ENCODE measurements around the gene FECH. TPM values are rescaled to one million over a fixed set of nuclear protein-coding genes. Genes with fewer than 3 reads are reported as not detected.

FECH gene
- total RNA-seq, 1 experiment from 2014 or later, result 24.1 TPM

DNA sequence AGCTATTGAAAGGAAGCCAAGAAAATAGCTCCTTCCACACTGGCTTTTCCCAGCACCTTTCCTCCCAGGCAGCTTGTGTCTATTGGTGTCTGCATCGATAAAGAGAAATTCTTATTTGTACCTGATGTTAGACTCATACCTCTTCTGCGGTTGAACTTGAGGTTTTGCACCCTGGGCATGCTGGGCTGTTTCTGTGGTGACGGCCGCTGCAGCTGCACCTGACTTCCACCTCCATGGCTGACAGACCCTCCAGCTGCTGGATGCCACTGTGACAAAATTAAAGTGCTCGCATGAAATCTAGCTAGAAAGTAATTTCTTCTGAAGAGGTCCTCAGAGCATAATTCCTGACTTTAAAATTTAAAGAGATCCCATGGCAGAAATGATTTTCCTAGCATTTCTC is 6.6 kb downstream of the FECH start:
- TF ChIP-seq, protein P1, sequence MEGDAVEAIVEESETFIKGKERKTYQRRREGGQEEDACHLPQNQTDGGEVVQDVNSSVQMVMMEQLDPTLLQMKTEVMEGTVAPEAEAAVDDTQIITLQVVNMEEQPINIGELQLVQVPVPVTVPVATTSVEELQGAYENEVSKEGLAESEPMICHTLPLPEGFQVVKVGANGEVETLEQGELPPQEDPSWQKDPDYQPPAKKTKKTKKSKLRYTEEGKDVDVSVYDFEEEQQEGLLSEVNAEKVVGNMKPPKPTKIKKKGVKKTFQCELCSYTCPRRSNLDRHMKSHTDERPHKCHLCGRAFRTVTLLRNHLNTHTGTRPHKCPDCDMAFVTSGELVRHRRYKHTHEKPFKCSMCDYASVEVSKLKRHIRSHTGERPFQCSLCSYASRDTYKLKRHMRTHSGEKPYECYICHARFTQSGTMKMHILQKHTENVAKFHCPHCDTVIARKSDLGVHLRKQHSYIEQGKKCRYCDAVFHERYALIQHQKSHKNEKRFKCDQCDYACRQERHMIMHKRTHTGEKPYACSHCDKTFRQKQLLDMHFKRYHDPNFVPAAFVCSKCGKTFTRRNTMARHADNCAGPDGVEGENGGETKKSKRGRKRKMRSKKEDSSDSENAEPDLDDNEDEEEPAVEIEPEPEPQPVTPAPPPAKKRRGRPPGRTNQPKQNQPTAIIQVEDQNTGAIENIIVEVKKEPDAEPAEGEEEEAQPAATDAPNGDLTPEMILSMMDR (conservative IDR thresholded peaks at IDR 0.05), result no peak
- peaks cover 6 to 21% (median 20%) of the 10 kb centered on the region in 3 experiments; a peak in 6 of 7 replicates for H3K36me3 Mint-ChIP-seq (ENCODE audit: insufficient read depth in 1 of 3, low read depth in 3 of 3)
- no peaks in the 10 kb centered on the region for H3K79me2 ChIP-seq (ENCODE audit: insufficient read depth, low read length)

More for the DNA sequence above, 6.6 kb downstream of the FECH start:
- Histone ChIP-seq H3K23ac (ENCODE audit: insufficient read length, low read depth, low read length) (no peak overlapping the region), H3K9ac (ENCODE audit: extremely low read depth, insufficient read length, low read length) (no peak overlapping the region), H3K9me3 (ENCODE audit: control insufficient read depth, low read depth, low read length) (no peaks in the 10 kb centered on the region), H3K56ac (ENCODE audit: insufficient read length, low read depth, low read length) (no peak overlapping the region), H3K23me2 (ENCODE audit: insufficient read length, low read depth, low read length, poor library complexity, severe bottlenecking) (no peaks in the 10 kb centered on the region), H4K5ac (ENCODE audit: insufficient read length, low read depth, low read length) (no peak overlapping the region), H3K4ac (ENCODE audit: low read depth, low read length) (no peak overlapping the region), H4K91ac (ENCODE audit: insufficient read length, low read depth, low read length) (no peak overlapping the region), H2BK120ac (ENCODE audit: low read depth, low read length, poor library complexity, severe bottlenecking) (no peak overlapping the region), H3K79me1 (ENCODE audit: insufficient read depth, low read depth, low read length, poor library complexity, severe bottlenecking) (no peaks in the 10 kb centered on the region), H2BK12ac (ENCODE audit: insufficient read length, low read depth, low read length) (no peak overlapping the region), H2AK5ac (ENCODE audit: insufficient read length, low read length) (no peak overlapping the region), H3K4me2 (ENCODE audit: insufficient read depth, insufficient read length, low read length) (no peak overlapping the region), H3T11ph (ENCODE audit: low read length) (no peak overlapping the region), H2BK20ac (ENCODE audit: low read depth, low read length, poor library complexity, severe bottlenecking) (no peak overlapping the region), H3K27me3 (ENCODE audit: insufficient read depth, low read length) (no peaks in the 10 kb centered on the region), H4K20me1 (ENCODE audit: control insufficient read depth, insufficient read depth, insufficient read length) (no peaks in the 10 kb centered on the region), H3K14ac (ENCODE audit: insufficient read depth, low read length) (no peak overlapping the region), H2AFZ (ENCODE audit: low read length) (no peak overlapping the region), H4K8ac (replicated peaks; ENCODE audit: insufficient read length, low read depth, low read length) (no peak overlapping the region), H3K18ac (ENCODE audit: insufficient read length, low read depth, low read length) (no peak overlapping the region), H2BK5ac (ENCODE audit: insufficient read length, low read length) (no peak overlapping the region), H3K27ac (ENCODE audit: insufficient read length, low read depth, low read length) (no peak overlapping the region), H3K4me1 (ENCODE audit: insufficient read depth, low read length) (no peaks in the 10 kb centered on the region), H2BK15ac (ENCODE audit: low read depth, low read length) (no peak overlapping the region)
- no peak overlapping the region for H3K27ac Mint-ChIP-seq
- H3K27me3 Mint-ChIP-seq (ENCODE audit: low read depth), result no peaks in the 10 kb centered on the region; the same call in 1 of the 2 replicates
- H3K9me3 Mint-ChIP-seq, result no peaks in the 10 kb centered on the region
- no CpG with 5 or more reads among the region's 5 CpGs for WGBS (ENCODE audit: extremely low coverage, insufficient read length, low lambda C conversion rate)
- DNase-seq, result no peak
- H3K4me1 Mint-ChIP-seq, result peaks cover 6 to 7% of the 10 kb centered on the region in 2 experiments; a peak in 1 of 4 replicates
- H3K4me3 Mint-ChIP-seq, result no peak overlapping the region

Measured in H9 (cell line).